Measurements from ENCODE around the gene NR2E3. TPM values are rescaled to one million over a fixed set of nuclear protein-coding genes. Genes with fewer than 3 reads are reported as not detected.
A peak's percentile ranks its signal among the peaks of the same experiment; 100 is the strongest.

Gene NR2E3
- total RNA-seq, 1 donor from 2014 or later = not detected

GRCh38 chr15:71804695-71805470 is 5.5 kb upstream of the NR2E3 start:
- Mint-ChIP-seq H3K4me3 (ENCODE audit: unreplicated experiment) (no peak overlapping the region), H3K9me3 (ENCODE audit: unreplicated experiment) (no peaks in the 10 kb centered on the region), H3K36me3 (ENCODE audit: low read depth, unreplicated experiment) (no peaks in the 10 kb centered on the region), H3K27me3 (ENCODE audit: unreplicated experiment) (peaks cover 4% of the 10 kb centered on the region), H3K4me1 (ENCODE audit: unreplicated experiment) (peaks cover 25% of the 10 kb centered on the region), H3K27ac (ENCODE audit: unreplicated experiment) (no peak overlapping the region)
- DNase-seq (ENCODE audit: low spot score) = no peak
- TF ChIP-seq CTCF (IDR thresholded peaks at IDR 0.05; ENCODE audit: unreplicated experiment) = no peak

- H3K27me3 Mint-ChIP-seq (ENCODE audit: unreplicated experiment) = peaks cover 1% of the 10 kb centered on the region
- no peak for DNase-seq (ENCODE audit: low spot score)
Measured at GRCh38 chr15:71806452-71806931, 3.9 kb upstream of the NR2E3 start.

GRCh38 chr15:71807125-71807629 is 3.2 kb upstream of the NR2E3 start:
- DNase-seq (ENCODE audit: low spot score) = no peak
- peaks cover 19% of the 10 kb centered on the region for H3K4me1 Mint-ChIP-seq (ENCODE audit: unreplicated experiment)
- no peaks in the 10 kb centered on the region for H3K9me3 Mint-ChIP-seq (ENCODE audit: unreplicated experiment)
- H3K27ac Mint-ChIP-seq (ENCODE audit: unreplicated experiment) = peak overlapping the region; percentile 57
- H3K36me3 Mint-ChIP-seq (ENCODE audit: low read depth, unreplicated experiment) = no peaks in the 10 kb centered on the region
- H3K27me3 Mint-ChIP-seq (ENCODE audit: unreplicated experiment) = peaks cover 1% of the 10 kb centered on the region
- no peak overlapping the region for H3K4me3 Mint-ChIP-seq (ENCODE audit: unreplicated experiment)
- TF ChIP-seq CTCF (IDR thresholded peaks at IDR 0.05; ENCODE audit: unreplicated experiment) = no peak

More at GRCh38 chr15:71806452-71806931, 3.9 kb upstream of the NR2E3 start:
- no peak for TF ChIP-seq CTCF (IDR thresholded peaks at IDR 0.05; ENCODE audit: unreplicated experiment)
- Mint-ChIP-seq H3K4me3 (ENCODE audit: unreplicated experiment) (no peak overlapping the region), H3K36me3 (ENCODE audit: low read depth, unreplicated experiment) (no peaks in the 10 kb centered on the region), H3K27ac (ENCODE audit: unreplicated experiment) (peak overlapping the region; percentile 48), H3K4me1 (ENCODE audit: unreplicated experiment) (peaks cover 19% of the 10 kb centered on the region), H3K9me3 (ENCODE audit: unreplicated experiment) (no peaks in the 10 kb centered on the region)

DNA sequence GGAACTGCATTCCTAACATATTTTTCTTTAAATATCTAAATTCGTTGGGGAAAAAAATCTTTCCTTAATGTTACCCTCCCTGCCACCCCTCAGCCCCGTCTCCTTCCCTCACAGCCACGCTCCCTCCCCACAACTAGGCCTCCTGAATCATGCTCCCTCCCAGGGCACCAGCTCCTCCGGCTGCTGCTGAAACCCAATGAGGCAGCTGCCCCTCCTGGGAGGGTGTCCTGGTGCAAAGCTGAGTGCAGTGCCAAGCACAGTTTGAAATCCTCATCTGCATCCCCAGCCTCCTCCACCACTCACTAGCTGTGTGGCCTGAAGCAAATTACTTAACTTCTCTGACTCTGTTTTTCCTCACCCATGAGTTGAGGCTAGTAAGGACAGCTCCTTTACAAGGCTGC is 2.7 kb upstream of the NR2E3 start:
- peaks cover 1% of the 10 kb centered on the region for H3K27me3 Mint-ChIP-seq (ENCODE audit: unreplicated experiment)
- TF ChIP-seq CTCF (IDR thresholded peaks at IDR 0.05; ENCODE audit: unreplicated experiment) = no peak
- no peak overlapping the region for H3K4me3 Mint-ChIP-seq (ENCODE audit: unreplicated experiment)
- H3K36me3 Mint-ChIP-seq (ENCODE audit: low read depth, unreplicated experiment) = no peaks in the 10 kb centered on the region
- DNase-seq (ENCODE audit: low spot score) = no peak
- H3K4me1 Mint-ChIP-seq (ENCODE audit: unreplicated experiment) = peaks cover 19% of the 10 kb centered on the region
- no peaks in the 10 kb centered on the region for H3K9me3 Mint-ChIP-seq (ENCODE audit: unreplicated experiment)
- H3K27ac Mint-ChIP-seq (ENCODE audit: unreplicated experiment) = peak overlapping the region; percentile 57
